H9 (cell line): Measurements from ENCODE around the gene PROCA1. TPM values are rescaled to one million over a fixed set of nuclear protein-coding genes. Genes with fewer than 3 reads are reported as not detected.

Experiments
- DNase-seq: peaks from one replicate; pipeline ENCODE4 v3.0.0-alpha.2; 2017
- H2AFZ ChIP-seq: one replicate; pipeline ENCODE4 v1.6.1; 2013; ENCODE audit warnings: mild to moderate bottlenecking, low read length, control low read depth, moderate library complexity
- H2AK5ac ChIP-seq: 2 replicates; pipeline ENCODE4 v1.6.1; 2013; ENCODE audit warnings: low read length, control low read depth, mixed read lengths; ENCODE audit not compliant: insufficient read length
- H2BK120ac ChIP-seq: one replicate; pipeline ENCODE4 v1.6.1; 2013; ENCODE audit warnings: low read depth, mild to moderate bottlenecking, low read length, control low read depth, inconsistent platforms; ENCODE audit not compliant: poor library complexity, severe bottlenecking
- H2BK12ac ChIP-seq: 2 replicates; pipeline ENCODE4 v1.6.1; 2013; ENCODE audit warnings: low read length, control low read depth, mixed read lengths, low read depth; ENCODE audit not compliant: insufficient read length
- H2BK15ac ChIP-seq: 2 replicates; pipeline ENCODE4 v1.6.1; 2013; ENCODE audit warnings: low read depth, low read length, control low read depth
- H2BK20ac ChIP-seq: one replicate; pipeline ENCODE4 v1.6.1; 2013; ENCODE audit warnings: low read depth, mild to moderate bottlenecking, low read length, control low read depth, inconsistent platforms; ENCODE audit not compliant: poor library complexity, severe bottlenecking
- H2BK5ac ChIP-seq: 2 replicates; pipeline ENCODE4 v1.6.1; 2013; ENCODE audit warnings: low read length, control low read depth, mixed read lengths; ENCODE audit not compliant: insufficient read length
- H3K14ac ChIP-seq: 2 replicates; pipeline ENCODE4 v1.6.1; 2013; ENCODE audit warnings: low read length, control low read depth; ENCODE audit not compliant: insufficient read depth
- H3K18ac ChIP-seq: 2 replicates; pipeline ENCODE4 v1.6.1; 2013; ENCODE audit warnings: low read depth, mild to moderate bottlenecking, mixed read lengths, low read length, control low read depth; ENCODE audit not compliant: insufficient read length
- H3K23ac ChIP-seq: 2 replicates; pipeline ENCODE4 v1.6.1; 2013; ENCODE audit warnings: low read length, control low read depth, mixed read lengths, low read depth; ENCODE audit not compliant: insufficient read length
- H3K23me2 ChIP-seq: 2 replicates; pipeline ENCODE4 v1.6.1; 2013; ENCODE audit warnings: low read depth, mild to moderate bottlenecking, mixed read lengths, low read length, control low read depth; ENCODE audit not compliant: insufficient read length, poor library complexity, severe bottlenecking
- H3K27ac ChIP-seq: 2 replicates; pipeline ENCODE4 v1.5.1; 2013; ENCODE audit warnings: low read length, control low read depth, mixed read lengths, low read depth; ENCODE audit not compliant: insufficient read length
- H3K27me3 ChIP-seq: 2 replicates; pipeline ENCODE4 v1.6.1; 2013; ENCODE audit warnings: low read length, control low read depth, inconsistent platforms; ENCODE audit not compliant: insufficient read depth
- H3K4ac ChIP-seq: 2 replicates; pipeline ENCODE4 v1.6.1; 2013; ENCODE audit warnings: low read depth, mild to moderate bottlenecking, control low read depth, inconsistent platforms, low read length, moderate library complexity
- H3K4me1 ChIP-seq: 2 replicates; pipeline ENCODE4 v1.6.1; 2013; ENCODE audit warnings: low read length, control low read depth, inconsistent platforms; ENCODE audit not compliant: insufficient read depth
- H3K4me2 ChIP-seq: 2 replicates; pipeline ENCODE4 v1.6.1; 2013; ENCODE audit warnings: low read length, control low read depth, mixed read lengths; ENCODE audit not compliant: insufficient read length, insufficient read depth
- H3K56ac ChIP-seq: 2 replicates; pipeline ENCODE4 v1.6.1; 2013; ENCODE audit warnings: low read depth, mild to moderate bottlenecking, mixed read lengths, low read length, control low read depth; ENCODE audit not compliant: insufficient read length
- H3K79me1 ChIP-seq: 2 replicates; pipeline ENCODE4 v1.6.1; 2013; ENCODE audit warnings: low read depth, mild to moderate bottlenecking, moderate library complexity, low read length, control low read depth, inconsistent platforms; ENCODE audit not compliant: insufficient read depth, poor library complexity, severe bottlenecking
- H3K79me2 ChIP-seq: 2 replicates; pipeline ENCODE4 v1.6.1; 2013; ENCODE audit warnings: low read length, control low read depth, inconsistent platforms; ENCODE audit not compliant: insufficient read depth
- H3K9ac ChIP-seq: 2 replicates; pipeline ENCODE4 v1.6.1; 2013; ENCODE audit warnings: low read length, control low read depth, mixed read lengths; ENCODE audit not compliant: insufficient read length; ENCODE audit errors: extremely low read depth
- H3K9me3 ChIP-seq: one replicate; pipeline ENCODE4 v1.6.1; 2013; ENCODE audit warnings: low read depth, low read length, inconsistent platforms; ENCODE audit not compliant: control insufficient read depth
- H3T11ph ChIP-seq: one replicate; pipeline ENCODE4 v1.6.1; 2013; ENCODE audit warnings: mild to moderate bottlenecking, low read length, control low read depth, inconsistent platforms
- H4K20me1 ChIP-seq: one replicate; pipeline ENCODE4 v1.6.1; 2013; ENCODE audit not compliant: control insufficient read depth, insufficient read length, insufficient read depth
- H4K5ac ChIP-seq: 2 replicates; pipeline ENCODE4 v1.6.1; 2013; ENCODE audit warnings: low read depth, mild to moderate bottlenecking, mixed read lengths, low read length, control low read depth; ENCODE audit not compliant: insufficient read length
- H4K8ac ChIP-seq: replicated peaks from 2 replicates; pipeline ENCODE4 v1.6.1; 2013; ENCODE audit warnings: low read length, control low read depth, mixed read lengths, low read depth; ENCODE audit not compliant: insufficient read length
- H4K91ac ChIP-seq: 2 replicates; pipeline ENCODE4 v1.6.1; 2013; ENCODE audit warnings: low read depth, mild to moderate bottlenecking, moderate library complexity, mixed read lengths, low read length, control low read depth; ENCODE audit not compliant: insufficient read length
- H3K27ac Mint-ChIP-seq, 3 experiments: 2 replicates in 2 of 3; 3 replicates in 1 of 3; pipeline ENCODE4 v1.8.0; 2020 to 2021; ENCODE audit warnings: mixed read lengths in 3 of 3, mild to moderate bottlenecking in 1 of 3, moderate library complexity in 1 of 3
- H3K27me3 Mint-ChIP-seq: 2 replicates; pipeline ENCODE4 v1.8.0; 2021; ENCODE audit warnings: low read depth, mild to moderate bottlenecking, moderate library complexity, mixed read lengths
- H3K36me3 Mint-ChIP-seq, 3 experiments: 2 replicates in 2 of 3; 3 replicates in 1 of 3; pipeline ENCODE4 v1.8.0; 2020 to 2021; ENCODE audit warnings: low read depth in 3 of 3, mixed read lengths in 3 of 3; ENCODE audit not compliant: insufficient read depth in 1 of 3
- H3K4me1 Mint-ChIP-seq, 2 experiments: 2 replicates each; pipeline ENCODE4 v1.8.0; 2020; ENCODE audit warnings: mixed read lengths in 2 of 2
- H3K4me3 Mint-ChIP-seq, 2 experiments: 2 replicates in 1 of 2; 3 replicates in 1 of 2; pipeline ENCODE4 v1.8.0; 2020 to 2021; ENCODE audit warnings: mild to moderate bottlenecking in 2 of 2, mixed read lengths in 2 of 2, moderate library complexity in 1 of 2
- H3K9me3 Mint-ChIP-seq, 2 experiments: 2 replicates in 1 of 2; 3 replicates in 1 of 2; pipeline ENCODE4 v1.8.0; 2020; ENCODE audit warnings: mild to moderate bottlenecking in 2 of 2, mixed read lengths in 2 of 2, moderate library complexity in 1 of 2
- WGBS: extraction: QIAGEN DNeasy Blood & Tissue Kit; methylation state at CpG from one replicate; pipeline ENCODE4 v1.1.7; 2013; ENCODE audit warnings: missing lambda C conversion rate, low lambda C conversion rate, mixed read lengths; ENCODE audit not compliant: insufficient read length; ENCODE audit errors: extremely low coverage; 5-methylcytosine and 5-hydroxymethylcytosine counted together
- total RNA-seq: library from RNA; stranded (reverse); gene quantifications from 2 replicates; pipeline ENCODE4 v1.2.1, GENCODE V29; 2021
- TF ChIP-seq, protein P1 (sequence below): fragments of 200-600 bp; sonication (generic); conservative IDR thresholded peaks from 3 replicates; pipeline ENCODE4 v1.8.0; 2021; ENCODE audit warnings: antibody characterized with exemption, mild to moderate bottlenecking

PROCA1 gene
- total RNA-seq, 1 experiment from 2014 or later, result 15.0 TPM

DNA sequence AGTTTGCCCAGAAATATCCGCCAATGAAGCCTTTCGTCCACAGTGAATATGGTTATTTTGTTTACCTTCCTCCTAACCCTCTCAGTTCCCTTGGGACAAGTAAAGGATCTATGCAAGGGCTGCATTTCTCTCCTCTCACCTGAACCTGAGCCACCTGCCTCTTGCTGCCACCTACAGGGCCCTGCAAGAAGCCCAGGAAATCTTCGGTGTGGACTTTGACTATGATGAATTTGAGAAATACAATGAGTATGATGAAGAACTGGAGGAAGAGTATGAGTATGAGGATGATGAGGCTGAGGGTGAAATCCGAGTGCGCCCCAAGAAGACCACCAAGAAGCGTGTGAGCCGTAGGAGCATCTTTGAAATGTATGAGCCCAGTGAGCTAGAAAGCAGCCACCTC is 35.7 kb downstream of the PROCA1 start:
- no peak overlapping the region for H3K18ac ChIP-seq
- no peak overlapping the region for H3K9ac ChIP-seq
- TF ChIP-seq, protein P1, sequence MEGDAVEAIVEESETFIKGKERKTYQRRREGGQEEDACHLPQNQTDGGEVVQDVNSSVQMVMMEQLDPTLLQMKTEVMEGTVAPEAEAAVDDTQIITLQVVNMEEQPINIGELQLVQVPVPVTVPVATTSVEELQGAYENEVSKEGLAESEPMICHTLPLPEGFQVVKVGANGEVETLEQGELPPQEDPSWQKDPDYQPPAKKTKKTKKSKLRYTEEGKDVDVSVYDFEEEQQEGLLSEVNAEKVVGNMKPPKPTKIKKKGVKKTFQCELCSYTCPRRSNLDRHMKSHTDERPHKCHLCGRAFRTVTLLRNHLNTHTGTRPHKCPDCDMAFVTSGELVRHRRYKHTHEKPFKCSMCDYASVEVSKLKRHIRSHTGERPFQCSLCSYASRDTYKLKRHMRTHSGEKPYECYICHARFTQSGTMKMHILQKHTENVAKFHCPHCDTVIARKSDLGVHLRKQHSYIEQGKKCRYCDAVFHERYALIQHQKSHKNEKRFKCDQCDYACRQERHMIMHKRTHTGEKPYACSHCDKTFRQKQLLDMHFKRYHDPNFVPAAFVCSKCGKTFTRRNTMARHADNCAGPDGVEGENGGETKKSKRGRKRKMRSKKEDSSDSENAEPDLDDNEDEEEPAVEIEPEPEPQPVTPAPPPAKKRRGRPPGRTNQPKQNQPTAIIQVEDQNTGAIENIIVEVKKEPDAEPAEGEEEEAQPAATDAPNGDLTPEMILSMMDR, result peak; percentile 55
- no peak overlapping the region for H3K14ac ChIP-seq
- H3K23ac ChIP-seq, result no peak overlapping the region
- no peaks in the 10 kb centered on the region for H3K79me1 ChIP-seq
- no peak overlapping the region for H3T11ph ChIP-seq
- H2BK5ac ChIP-seq, result no peak overlapping the region
- H3K36me3 Mint-ChIP-seq, result peaks cover 53 to 94% (median 85%) of the 10 kb centered on the region in 3 experiments; a peak in 6 of 7 replicates
- H3K9me3 Mint-ChIP-seq, result no peaks in the 10 kb centered on the region
- no CpG with 5 or more reads among the region's 7 CpGs for WGBS
- H3K4ac ChIP-seq, result no peak overlapping the region
- no peaks in the 10 kb centered on the region for H3K4me1 Mint-ChIP-seq
- no peak overlapping the region for H3K4me2 ChIP-seq
- no peaks in the 10 kb centered on the region for H3K9me3 ChIP-seq
- DNase-seq, result no peak
- no peaks in the 10 kb centered on the region for H4K20me1 ChIP-seq
- H3K27ac ChIP-seq, result no peak overlapping the region
- H3K27ac Mint-ChIP-seq, result no peak overlapping the region; a peak in 1 of 7 replicates
- H3K56ac ChIP-seq, result no peak overlapping the region
- no peak overlapping the region for H2BK12ac ChIP-seq
- no peak overlapping the region for H4K8ac ChIP-seq
- H3K4me1 ChIP-seq, result no peaks in the 10 kb centered on the region
- H2AK5ac ChIP-seq, result no peak overlapping the region
- H3K79me2 ChIP-seq, result no peaks in the 10 kb centered on the region
- no peak overlapping the region for H4K91ac ChIP-seq
- no peaks in the 10 kb centered on the region for H3K23me2 ChIP-seq
- H3K27me3 ChIP-seq, result no peaks in the 10 kb centered on the region
- no peak overlapping the region for H4K5ac ChIP-seq
- H2AFZ ChIP-seq, result no peak overlapping the region
- no peaks in the 10 kb centered on the region for H3K27me3 Mint-ChIP-seq
- H3K4me3 Mint-ChIP-seq, result no peak overlapping the region
- no peak overlapping the region for H2BK15ac ChIP-seq
- no peak overlapping the region for H2BK20ac ChIP-seq
- no peak overlapping the region for H2BK120ac ChIP-seq
